GM19238 (cell line): ENCODE data around the gene CDX1.
A peak's percentile ranks its signal among the peaks of the same experiment; 100 is the strongest.

Source experiments
- DNase-seq: peaks from one replicate; pipeline ENCODE4 v3.0.0; 2011; ENCODE audit warnings: low spot score; ENCODE audit not compliant: insufficient read length

The CDX1 gene

DNA sequence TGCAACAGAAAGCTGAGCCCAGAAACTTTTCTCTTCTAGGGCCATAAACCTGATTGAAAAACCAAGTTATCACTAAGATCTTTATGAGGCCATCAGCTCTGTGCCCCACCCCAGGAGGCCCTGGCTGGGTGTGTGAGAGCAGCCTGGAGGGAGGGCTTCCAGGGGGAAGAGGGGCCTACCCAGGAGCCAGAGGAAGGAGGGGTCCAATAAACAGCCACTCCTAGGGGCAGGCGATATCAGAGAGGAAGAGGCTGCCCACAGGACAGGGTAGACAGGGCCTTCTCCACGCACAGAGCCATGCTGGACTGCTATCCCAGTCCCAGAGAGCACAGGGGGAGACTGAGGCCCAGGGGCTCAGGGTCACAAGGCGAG lies 4.5 kb upstream of the CDX1 start:
- DNase-seq, result no peak

DNA sequence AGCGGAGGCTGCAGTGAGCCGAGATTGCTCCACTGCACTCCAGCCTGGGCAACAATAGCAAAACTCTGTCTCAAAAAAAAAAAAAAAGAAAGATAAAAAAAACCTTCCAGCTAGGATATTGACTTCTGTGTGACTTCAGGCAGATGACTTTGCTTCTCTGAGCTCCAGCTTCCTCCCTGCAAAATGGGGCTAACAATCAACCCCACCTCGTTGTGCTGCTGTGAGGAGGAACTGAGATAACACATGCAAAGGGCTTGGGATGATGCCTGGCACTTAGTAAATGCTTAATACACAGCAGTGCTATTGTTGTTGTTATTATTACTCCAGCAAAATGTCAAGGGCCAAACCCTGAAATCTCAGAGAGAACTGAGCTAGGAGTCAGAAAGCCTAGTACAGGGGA lies 3.5 kb upstream of the CDX1 start:
- DNase-seq, result no peak

DNA sequence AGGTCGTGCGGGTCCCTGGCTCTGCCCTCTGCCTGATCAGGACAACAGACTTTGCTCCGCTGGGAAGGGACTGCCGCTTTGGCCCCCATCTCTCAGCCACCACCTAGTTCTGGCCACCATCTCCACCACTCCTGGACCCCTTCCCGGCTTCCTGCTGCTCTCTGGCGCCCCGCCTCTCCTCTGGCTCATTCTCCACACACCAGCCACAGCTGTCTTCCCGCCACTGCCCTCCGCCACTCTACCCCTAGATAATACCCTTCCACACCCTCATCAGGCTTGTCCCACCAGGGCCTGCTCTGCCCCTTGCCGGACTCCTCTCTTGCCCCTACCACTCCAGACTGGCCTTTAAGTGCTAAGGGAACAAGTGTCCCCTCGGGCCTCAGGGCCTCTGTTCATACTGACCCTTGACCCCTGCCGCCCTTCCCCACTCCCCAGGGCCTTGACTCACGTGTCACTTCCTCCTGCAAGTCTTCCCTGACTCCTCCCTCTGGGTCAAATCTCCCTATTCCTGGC lies 3.0 kb upstream of the CDX1 start:
- no peak for DNase-seq

DNA sequence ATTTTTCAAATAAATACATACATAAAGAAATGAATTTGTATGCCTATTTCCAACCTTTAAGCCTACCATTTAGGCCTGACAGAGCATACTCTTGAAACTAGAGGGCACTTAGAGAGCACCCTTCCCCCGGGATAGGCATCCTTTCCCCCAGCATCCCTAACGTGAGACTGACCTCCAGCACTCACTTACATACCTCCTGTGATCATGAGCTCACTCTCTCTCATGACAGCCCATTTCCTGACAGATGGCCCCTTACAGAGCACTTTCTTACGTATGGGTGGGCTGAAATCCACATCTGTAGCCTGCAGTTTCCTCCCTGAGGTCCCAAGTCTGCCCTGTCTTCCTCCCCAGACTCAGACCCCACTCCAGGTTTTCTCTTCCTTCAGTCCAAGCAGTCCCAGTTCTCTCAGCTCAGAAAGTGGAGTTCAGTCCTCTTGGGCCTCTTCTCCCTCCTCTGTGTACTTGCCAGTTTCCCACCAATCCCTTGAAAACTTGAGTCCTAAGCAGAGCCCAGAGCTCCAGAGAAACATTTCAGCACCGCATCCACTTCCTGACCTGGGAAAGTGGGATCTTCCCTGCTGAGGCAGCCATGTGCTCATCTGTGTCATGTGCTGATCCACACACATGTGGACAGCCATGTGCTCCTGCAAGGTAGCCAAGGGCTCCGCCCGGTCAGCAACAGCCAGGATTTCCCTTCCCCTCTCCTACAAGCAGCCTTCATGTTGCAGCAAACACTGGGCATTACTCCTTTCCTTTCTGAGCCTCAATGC lies 2.2 kb upstream of the CDX1 start:
- no peak for DNase-seq

DNA sequence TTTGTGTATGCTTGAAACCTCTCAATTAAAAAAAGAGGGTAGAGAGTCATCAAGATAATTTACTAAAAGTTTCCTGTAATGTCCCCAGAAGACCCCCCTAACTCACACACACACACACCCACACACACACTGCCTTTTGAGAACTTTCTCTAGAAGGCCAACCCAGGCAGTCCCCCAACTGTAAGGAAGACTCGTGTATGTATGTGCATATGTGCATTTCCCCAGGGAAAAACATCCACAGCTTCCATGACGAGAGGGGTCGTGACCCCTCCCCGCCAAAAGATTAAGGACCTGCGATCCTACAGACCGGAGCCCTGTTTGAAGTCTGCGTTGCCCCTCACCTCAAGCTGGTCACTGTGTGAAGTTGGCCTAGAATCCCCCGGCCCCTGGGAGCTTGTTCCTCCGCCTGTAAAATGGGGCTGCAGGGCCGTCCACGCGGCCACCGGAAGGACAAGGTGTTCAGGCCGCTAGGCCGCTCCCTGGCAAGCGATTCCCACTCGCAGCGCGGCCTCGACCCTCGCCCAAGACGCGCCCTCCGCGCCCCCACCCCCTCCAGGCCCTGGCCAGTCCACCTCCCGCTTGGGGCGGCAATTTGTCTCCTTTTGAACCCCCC lies 435 bp upstream of the CDX1 start:
- no peak for DNase-seq

DNA sequence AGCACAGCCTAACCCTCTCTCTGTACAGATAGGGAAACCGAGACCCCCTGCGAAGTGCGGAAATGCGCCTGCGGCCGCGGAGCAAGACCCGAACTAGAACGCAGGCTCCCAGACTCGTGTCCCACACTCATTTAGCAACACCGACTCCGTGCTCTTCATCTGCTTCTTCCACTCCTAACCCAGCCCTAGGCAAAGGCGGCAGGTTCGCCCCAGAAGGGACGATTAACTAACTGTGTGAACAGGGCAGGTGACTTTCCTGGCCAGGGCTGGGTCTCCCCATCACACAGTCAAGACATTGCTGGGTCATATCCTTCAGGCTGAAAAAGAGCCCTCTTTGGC lies 903 bp downstream of the CDX1 start:
- DNase-seq, result no peak

DNA sequence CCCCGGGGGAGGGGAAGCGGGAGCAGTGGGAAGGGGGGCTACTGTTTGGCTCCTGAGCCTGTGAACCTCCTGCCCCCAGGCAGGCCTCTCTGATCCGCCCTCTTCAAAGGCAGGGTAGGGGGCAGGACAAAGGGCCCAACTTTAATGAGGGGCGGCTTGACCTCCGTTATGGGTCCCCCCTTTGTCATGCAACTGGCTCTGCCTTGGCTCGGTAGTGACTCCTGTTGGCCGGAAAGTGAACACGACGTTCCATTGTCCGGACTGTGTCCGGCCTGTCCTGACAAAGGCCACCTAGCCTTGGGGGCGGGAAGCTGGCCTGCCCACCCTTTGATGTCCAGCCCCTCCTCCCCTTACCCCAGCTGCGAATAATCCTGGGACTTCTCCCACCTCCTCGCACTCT lies 1.3 kb downstream of the CDX1 start:
- no peak for DNase-seq

DNA sequence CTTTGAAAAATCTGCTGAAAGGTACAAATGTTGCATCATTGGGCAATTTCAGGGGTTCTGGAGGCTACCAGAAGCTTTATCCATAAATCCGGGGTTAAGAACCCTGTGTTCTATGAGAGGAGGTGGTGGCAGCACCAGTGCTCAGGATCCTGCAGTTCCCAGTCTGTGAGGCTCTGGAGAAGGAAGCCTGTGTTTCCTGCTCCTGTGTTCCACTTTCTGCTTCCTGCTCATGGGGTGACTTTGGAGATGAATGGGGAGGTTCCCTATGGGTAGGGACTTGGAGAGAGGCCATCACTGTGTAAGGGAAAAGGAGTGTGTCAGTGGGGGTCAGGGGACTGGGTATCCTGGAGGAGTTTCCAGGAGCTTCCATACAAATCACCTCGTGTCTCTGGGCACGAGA lies 2.3 kb downstream of the CDX1 start:
- DNase-seq, result no peak

DNA sequence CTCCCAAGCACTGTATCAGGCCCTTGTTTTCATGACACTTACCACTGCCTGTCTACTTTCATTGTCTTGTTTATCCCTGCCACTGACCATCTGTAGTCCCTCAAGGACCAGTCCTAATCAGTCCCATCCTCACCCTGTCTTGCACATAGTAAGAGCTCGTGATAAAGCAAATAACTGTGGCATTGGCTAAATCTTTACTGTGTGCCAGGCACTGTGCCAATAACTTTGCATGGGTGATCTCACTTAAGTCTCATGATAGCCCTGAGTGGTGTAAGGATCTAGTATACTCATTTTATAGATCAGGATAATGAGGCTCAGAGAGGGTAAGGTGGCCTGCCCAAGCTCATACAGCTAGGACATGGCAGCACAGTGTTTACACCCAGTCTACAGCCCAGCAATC lies 5.6 kb downstream of the CDX1 start:
- no peak for DNase-seq

DNA sequence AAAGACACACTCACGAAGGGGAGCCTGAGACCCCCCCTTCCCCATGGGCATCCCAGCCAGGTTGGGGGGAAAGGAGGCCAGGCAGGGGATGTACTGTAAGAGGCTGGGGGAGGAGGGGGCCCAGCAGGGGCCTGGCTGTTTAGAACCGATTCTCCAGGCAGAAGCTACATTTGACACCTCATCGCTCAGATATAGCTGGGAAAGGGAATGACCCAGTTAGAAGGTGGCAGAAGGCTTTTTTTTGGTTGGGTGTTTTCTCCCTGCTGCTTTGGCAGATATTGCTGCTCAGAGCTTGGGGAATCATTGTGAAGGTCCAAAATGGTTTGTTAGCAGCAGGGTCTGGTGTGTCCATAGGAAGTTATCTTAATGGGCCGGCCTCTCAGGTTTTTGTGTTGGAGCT lies 6.0 kb downstream of the CDX1 start:
- no peak for DNase-seq

DNA sequence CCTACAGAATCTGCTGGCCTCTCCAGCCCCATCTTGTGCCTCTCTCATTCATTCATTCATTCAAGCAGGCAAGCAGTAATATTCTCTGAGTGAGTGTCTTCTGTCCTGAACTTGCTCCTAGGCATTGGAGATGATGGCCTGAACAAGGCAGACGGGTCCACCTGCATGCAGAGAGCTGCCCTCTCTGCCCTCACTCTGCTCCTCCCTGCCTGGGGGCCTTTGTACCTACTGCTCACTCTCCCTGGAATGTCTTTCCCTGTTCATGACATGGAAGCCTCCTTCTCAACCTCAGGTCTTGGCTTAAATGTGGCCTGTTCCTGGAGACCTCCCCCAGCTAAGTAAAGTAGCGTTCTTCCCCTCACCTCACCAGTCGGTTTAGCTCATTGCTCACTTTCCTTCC lies 6.6 kb downstream of the CDX1 start:
- DNase-seq, result no peak

DNA sequence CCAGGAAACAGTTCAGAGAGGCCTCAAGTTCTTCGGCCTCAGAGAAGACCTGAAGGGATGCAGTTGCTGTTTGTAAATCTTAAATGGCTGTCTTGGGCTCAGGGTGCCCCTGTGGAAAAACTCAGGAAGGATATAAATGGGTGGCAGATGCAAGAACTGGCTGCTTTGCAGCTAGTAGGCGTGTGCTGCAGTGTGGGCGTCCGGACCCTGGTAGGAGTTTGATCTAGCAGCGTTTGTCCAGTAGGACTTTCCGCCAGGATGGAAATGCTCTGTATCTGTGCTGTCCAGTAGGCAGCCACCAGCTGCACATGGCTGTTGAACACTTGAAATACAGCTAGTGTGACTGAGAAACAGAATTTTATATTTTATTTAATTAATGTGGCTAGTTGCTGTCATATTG lies 7.7 kb downstream of the CDX1 start:
- no peak for DNase-seq

DNA sequence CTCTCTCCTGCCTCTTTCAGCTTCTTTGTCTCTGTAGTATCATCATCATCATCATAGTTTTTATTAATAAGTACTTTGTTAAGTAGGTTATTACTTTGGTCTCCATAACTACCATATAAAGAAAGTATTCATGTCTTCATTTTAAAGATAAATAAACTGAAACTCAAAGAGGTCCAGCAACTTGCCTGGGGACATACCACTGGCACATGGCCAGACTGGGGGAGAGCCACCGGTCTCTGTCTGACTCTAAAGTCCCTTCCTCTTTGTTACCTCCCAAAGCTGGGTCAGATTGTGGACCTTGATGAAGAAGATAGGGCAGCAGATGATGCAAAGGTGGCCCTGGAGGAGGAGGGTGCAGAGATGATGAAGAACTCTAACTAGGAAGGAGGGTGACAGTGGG lies 8.5 kb downstream of the CDX1 start:
- no peak for DNase-seq

DNA sequence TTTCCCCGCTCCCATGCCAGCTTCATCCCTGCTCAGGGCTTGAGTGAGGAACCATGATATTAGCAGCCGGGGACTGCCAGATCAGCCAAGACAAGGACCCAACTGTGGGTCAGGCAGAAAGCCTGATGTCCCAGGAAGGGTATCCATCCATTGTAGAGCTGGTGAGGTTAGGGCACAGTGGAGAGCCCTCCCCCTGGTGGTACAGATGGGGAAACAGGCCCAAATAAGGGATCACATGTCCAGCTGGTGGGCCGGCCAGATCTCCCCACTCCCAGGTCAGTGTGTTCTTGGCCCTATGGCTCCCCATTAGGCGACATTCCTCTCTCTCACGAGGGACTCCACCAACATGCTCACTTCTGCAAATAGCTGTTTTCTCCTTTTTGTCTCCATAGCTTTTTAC lies 9.0 kb downstream of the CDX1 start:
- no peak for DNase-seq

DNA sequence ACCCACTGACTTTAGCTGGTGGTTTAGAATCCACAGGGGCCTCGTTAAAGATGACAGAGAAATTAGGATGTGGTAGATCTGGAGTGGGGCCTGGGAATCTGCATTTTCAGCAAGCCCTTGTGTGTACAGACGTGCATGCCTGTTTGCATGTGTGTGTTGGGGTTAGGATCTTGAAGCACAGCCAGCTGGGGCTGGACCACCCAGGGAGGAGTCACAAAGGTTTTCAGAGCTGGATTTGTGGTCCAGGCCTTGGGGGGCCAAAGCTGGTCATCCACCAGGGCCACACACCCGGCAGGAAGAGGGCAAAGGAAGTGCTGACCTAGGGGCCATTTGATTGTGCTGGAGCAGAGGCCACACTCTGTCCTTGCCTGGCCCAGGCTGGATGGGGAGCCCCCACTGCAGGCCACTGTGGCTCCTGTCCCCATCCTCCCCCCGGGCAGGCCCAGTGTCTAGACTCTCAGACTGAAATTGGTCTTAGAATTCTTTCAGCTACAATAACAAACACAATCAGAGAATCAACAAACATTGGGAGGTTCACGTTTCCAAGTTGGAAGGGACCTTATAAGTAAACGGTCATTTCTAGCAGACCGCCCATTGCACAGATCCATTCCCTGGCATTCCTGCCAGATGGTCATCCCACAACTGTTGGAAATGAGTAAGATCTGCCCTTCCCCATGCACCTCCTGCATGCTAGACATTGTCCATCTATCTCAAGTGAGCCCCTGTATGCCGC lies 10.3 kb downstream of the CDX1 start:
- no peak for DNase-seq

DNA sequence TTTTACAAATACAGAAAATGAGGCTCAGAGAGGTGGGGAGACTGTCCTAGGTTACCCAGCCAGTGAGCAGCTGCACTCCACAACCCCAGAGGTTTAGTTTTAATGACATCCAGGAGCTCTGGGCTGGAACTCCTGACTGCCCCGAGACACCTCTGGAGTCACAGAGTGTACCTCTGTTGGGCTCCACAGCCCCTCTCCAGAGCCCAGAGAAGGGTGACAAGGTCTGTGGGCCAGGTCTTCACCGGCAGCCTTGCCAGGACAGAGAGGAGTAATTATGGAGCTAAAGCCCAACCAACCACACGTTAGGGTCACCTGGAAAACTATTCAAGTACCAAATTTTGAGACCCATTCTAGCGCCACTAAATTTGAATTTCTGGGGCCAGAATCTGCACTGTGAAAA lies 11.1 kb downstream of the CDX1 start:
- no peak for DNase-seq

DNA sequence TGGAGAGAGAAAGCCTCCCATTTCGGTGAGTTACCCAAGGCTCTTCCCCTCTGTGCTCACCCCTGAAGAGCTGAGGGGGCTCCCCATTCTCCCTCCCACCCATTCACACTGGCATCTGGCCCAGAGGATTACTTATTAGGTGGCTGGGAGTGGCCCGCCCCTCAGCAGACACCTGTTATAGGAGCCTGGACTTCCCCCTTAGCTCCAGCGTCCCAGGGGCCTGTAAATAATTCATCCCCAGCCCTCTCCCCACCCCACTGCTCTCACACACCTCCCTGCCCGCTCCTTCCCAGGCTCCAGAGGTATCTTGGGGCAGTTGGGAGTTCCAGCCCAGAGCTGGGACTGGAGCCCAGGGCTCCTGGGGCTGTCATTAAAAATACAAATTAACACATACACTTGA lies 11.7 kb downstream of the CDX1 start:
- DNase-seq, result peak; percentile 42

DNA sequence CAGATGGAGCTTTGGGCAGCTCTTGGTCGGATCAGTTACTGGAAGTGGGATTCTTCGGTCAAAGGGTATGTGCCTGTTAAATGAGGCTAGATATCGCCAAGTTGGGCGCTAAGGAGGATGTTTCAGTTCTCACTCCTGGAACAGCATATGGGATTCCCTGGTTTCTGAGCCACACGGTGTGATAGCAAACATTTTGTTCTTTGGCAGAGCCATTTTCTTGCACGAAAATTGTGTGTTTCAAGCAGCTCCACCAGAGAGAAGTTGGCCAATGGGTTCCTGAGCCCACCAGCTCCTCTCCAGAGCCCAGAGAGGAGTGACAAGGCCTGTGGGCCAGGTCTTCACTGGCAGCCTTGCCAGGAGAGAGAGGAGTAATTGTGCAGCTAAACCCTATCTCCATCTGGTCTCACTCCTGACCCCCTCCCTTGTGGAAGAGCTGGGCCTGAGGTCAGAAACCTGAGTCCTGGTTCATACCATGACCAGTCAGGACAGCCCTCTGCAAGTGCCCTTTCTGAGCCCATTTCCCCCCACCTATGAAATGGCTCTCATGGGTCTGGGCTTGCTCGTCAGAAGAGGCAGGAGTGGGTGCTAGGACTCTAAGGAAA lies 12.5 kb downstream of the CDX1 start:
- DNase-seq, result no peak

DNA sequence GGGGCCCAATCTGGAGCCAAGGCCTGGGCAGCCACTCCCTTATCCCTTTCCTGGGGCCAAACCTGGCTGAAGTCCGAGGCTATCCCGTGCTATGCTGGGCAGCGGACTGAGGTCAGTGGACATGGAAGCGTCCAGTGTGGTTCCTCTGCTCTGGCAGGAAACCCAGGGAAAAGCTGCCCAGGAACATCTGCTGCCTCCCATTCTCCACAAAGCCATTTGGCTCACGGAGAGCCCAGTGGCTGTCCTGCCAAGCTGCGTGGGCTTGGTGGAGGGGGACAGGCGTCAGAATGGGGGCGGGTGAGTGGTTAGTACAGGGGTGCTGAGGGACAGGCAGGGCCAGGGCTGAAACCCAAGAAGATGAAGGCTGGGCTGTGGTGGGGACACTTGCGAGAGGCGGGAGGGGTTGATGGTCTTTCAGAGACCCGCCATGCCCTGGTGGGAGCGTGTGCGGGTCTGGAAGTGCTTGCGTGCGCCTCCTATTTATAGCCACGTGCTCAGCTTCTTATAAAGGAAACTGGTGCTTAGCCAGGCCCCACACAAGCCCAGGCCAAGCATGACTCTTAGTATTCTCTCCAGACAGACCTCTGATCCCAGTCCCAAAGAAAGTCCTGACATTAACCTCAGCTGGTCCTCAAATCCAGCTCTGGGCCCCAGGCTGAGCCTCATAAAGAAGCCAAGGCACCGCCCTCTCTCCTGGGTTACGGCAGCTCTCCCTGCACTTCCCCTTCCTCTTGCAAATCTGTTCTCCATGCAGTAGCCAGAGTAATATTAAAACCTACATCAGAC lies 13.9 kb downstream of the CDX1 start:
- no peak for DNase-seq

DNA sequence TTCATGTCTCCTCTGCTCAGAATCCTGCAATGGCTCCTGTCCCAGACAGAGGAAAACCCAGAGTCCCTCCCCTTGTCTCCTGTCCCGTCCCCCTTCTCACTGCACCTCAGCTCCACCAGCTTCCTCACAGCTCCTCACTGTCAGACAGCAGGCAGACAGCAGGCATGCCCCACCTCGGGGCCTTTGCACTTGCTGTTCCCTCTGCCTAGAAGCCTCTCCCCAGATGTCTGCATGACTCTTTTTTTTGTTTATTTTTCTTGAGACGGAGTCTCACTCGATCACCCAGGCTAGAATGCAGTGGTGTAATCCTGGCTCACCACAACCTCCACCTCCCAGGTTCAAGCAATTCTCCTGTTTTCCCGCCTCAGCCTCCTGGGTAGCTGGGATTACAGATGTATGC lies 14.4 kb downstream of the CDX1 start:
- no peak for DNase-seq

DNA sequence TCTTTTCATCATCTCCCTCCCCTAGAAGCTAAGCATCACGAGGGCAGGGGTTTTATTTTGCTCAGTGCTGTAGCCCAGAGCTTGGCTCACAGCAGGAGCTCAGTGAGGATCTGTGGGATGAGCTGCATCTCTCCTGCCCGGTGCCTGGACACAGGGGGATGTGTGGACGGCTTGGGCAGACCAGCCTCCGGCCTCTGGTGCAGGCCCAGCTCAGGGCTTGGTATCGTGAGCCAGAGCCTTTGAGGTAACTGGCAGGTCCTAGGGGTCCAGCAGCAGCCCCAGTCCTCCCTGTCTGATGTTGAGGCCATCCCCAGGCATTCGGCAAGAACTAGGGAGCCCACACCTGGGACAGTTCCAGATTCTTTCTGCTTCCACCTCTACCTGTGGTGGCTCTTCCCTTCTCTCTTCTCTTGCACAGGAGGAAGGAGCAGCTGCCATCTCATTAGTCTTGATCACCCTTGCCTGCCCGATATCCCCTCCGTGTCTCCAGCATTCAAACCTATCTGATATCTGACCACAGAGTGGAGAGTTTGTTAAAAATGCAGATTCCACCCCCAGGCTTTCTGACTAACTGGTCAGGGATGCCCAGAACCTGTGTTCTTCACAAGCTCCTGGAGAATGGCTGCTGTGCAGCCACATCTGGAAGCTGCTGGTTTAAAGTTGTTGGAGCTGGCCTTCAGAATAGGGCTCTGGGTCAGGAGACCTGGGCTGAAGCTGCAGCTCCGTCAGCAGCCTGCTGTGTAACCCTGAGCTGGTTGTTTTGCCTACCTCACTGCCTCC lies 15.4 kb downstream of the CDX1 start:
- no peak for DNase-seq
